Astrocyte of the spinal cord (primary cell): ENCODE results near the gene MYO1A.

Experiments used
- DNase-seq: peaks from one replicate; pipeline ENCODE4 v3.0.0; 2011; ENCODE audit warnings: low read depth, low spot score
- H3K4me3 ChIP-seq: 2 replicates; pipeline ENCODE4 v1.5.1; 2011; ENCODE audit warnings: low read depth, mild to moderate bottlenecking, low read length, moderate library complexity
- in situ Hi-C: cut with HindIII; loops from 2 replicates; pipeline ENCODE4 v1.10.0; 2017; ENCODE audit warnings: low sequenced_read_pairs
- TF ChIP-seq, protein P1 (sequence below): IDR thresholded peaks from 2 replicates; pipeline ENCODE4 v1.5.1; 2012; ENCODE audit warnings: low read depth, mild to moderate bottlenecking, low read length, inconsistent platforms

The MYO1A gene

DNA sequence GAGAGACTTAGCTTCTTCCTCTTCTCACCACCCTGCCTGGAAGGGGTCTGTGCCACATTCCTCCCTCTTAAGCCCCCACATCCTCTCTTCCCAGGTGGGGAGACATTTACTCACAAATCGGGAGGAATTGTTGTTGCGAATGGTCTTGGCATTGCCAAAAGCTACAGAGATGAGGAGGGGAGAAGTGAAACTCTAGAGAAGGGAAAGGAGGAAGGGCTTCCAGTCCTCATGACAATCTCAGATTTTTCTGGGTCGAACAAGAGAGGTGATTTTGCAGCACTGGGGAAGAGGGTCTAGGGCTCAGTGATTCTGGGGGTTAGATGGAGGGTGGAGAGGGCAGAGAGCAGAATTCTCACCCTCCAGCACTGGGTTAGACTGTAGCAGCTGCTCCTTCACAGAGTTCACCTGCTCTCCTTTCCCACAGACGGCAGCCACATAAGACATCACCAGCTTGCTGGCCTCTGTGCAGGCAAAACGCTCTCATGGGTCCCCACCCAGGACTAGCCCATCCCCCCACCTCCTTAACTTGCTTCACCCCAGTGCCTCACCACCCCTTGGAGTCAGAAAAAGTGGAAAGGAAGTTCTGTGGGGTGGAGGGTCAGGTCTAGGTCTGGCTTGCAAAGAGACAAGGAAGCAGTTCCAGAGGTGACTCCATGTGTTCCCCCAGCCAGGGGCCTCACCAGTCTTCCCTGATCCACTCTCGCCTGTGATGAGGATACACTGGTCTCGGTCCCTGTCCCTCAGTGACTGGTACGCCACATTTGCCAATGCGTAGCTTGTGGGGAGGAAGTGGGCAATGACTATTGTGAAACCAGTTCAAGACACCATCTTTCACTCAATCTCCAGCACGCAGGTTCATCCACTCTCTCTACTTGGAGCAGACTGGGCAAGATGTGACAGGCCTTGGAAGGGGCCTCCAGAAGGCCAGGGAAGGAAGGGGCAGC is 2.7 kb downstream of the MYO1A start:
- TF ChIP-seq, protein P1, sequence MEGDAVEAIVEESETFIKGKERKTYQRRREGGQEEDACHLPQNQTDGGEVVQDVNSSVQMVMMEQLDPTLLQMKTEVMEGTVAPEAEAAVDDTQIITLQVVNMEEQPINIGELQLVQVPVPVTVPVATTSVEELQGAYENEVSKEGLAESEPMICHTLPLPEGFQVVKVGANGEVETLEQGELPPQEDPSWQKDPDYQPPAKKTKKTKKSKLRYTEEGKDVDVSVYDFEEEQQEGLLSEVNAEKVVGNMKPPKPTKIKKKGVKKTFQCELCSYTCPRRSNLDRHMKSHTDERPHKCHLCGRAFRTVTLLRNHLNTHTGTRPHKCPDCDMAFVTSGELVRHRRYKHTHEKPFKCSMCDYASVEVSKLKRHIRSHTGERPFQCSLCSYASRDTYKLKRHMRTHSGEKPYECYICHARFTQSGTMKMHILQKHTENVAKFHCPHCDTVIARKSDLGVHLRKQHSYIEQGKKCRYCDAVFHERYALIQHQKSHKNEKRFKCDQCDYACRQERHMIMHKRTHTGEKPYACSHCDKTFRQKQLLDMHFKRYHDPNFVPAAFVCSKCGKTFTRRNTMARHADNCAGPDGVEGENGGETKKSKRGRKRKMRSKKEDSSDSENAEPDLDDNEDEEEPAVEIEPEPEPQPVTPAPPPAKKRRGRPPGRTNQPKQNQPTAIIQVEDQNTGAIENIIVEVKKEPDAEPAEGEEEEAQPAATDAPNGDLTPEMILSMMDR: no peak
- DNase-seq: no peak
- in situ Hi-C loops: no loop called here
- no peak overlapping the region for H3K4me3 ChIP-seq

DNA sequence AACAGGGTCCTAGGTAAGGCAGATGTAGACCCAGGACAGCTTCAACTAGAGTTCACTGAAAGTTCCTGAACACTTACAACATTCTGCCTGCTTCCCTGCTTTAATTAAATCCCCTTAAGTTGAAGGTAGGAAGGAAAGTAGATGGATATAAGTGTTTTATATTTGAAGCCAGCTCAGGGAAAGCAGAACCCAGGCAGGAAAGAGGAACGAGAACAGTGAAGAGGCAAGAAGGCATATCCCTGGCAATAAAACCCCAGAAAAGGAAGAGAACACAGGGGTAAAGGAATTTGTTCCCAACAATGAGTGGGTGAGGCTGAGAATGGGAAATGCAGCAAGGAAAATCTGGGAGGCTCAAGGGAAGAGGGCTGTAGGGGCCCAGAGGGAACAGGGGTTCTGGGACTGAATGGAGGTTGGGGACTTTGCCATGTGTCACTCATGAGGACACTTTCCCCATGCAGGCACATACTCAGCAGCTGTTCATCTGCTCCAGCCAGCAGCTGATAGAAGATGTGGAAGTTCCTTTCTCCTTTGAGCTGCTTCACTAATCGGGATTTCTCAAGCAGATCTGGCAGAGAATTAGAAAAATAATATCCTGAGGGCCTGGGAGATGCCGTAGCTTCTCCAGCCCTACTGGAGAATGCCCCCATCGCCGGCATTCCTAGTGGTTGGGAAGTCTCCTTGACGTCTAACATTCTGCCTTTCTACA is 3.7 kb downstream of the MYO1A start:
- in situ Hi-C loops: no loop called here
- TF ChIP-seq, protein P1: no peak
- no peak overlapping the region for H3K4me3 ChIP-seq
- DNase-seq: no peak

DNA sequence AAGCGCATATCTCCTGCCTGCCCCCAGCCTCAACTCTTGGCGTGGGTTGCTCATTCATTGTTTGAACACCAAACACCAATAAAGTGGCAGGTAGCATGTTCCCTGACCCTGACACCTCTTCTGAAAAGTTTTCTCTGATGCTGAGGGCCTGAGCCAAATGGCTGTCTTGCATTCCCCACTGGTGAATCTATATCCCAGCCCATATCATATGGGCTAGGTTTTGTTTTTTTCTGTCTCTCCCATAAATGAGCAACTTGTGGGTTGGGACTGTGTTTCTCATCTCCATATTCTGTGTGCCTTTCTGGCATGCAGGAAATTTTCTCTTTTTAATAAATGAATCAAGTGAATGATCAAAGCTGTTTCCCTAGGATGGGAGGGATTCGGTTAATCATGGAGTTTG is 5.0 kb downstream of the MYO1A start:
- in situ Hi-C loops: no loop called here
- TF ChIP-seq, protein P1: no peak

GRCh38 chr12:57044468-57044867 is 5.5 kb downstream of the MYO1A start:
- in situ Hi-C loops: no loop called here
- H3K4me3 ChIP-seq: no peak overlapping the region
- TF ChIP-seq, protein P1: no peak
- no peak for DNase-seq

More for the DNA sequence above, 5.0 kb downstream of the MYO1A start:
- DNase-seq: no peak
- H3K4me3 ChIP-seq: no peak overlapping the region

DNA sequence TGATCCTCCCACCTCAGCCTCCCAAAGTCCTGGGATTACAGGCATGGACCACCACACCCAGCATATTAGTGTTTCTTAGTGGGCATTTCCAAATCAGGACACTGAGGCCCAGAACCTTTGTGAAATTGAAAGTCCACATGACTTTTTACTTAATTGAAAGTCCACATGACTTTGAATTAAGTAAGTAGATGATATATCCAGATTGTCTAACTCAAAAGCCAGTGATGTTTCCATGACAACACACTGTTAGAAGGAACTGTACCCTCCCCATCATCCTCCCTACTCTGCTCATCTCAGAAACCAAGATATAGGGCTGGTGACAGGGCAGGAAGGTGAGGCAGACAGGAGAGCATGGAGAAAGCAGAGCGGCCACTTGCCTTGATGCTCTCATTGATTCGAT is 7.2 kb downstream of the MYO1A start:
- in situ Hi-C loops: no loop called here
- TF ChIP-seq, protein P1: no peak
- H3K4me3 ChIP-seq: no peak overlapping the region
- DNase-seq: no peak

GRCh38 chr12:57040750-57041149 is 9.2 kb downstream of the MYO1A start:
- in situ Hi-C loops: no loop called here
- H3K4me3 ChIP-seq: no peak overlapping the region
- DNase-seq: no peak
- TF ChIP-seq, protein P1: no peak
